HG02759 (cell line): ENCODE results near the gene NAV1.

ENCODE experiments used
- ATAC-seq: cut with Tn5 transposase; IDR thresholded peaks from one replicate; pipeline ENCODE4 v1.9.1; 2021; ENCODE audit warnings: mild to moderate bottlenecking, moderate library complexity; ENCODE audit not compliant: unreplicated experiment

Gene NAV1

GRCh38 chr1:201525193-201525778 is 13.6 kb upstream of the NAV1 start:
- no peak for ATAC-seq

- ATAC-seq, result no peak
Observed at GRCh38 chr1:201527879-201528278, 11.0 kb upstream of the NAV1 start.

GRCh38 chr1:201528631-201529252 is 10.2 kb upstream of the NAV1 start:
- ATAC-seq, result no peak

- no peak for ATAC-seq
Observed at GRCh38 chr1:201530741-201531531, 8.0 kb upstream of the NAV1 start.

GRCh38 chr1:201531551-201532425 is 7.1 kb upstream of the NAV1 start:
- ATAC-seq, result no peak

- ATAC-seq, result no peak
Observed at GRCh38 chr1:201533836-201534235, 5.1 kb upstream of the NAV1 start.

- ATAC-seq, result no peak
Observed at GRCh38 chr1:201535046-201535918, 3.6 kb upstream of the NAV1 start.

GRCh38 chr1:201535919-201536245 is 3.0 kb upstream of the NAV1 start:
- ATAC-seq, result no peak

- ATAC-seq, result no peak
Observed at GRCh38 chr1:201536558-201536957, 2.4 kb upstream of the NAV1 start.

GRCh38 chr1:201537028-201537427 is 1.9 kb upstream of the NAV1 start:
- no peak for ATAC-seq

- no peak for ATAC-seq
Observed at GRCh38 chr1:201537467-201537866, 1.5 kb upstream of the NAV1 start.

GRCh38 chr1:201537891-201538611 is 876 bp upstream of the NAV1 start:
- ATAC-seq, result no peak

- ATAC-seq, result no peak
Observed at GRCh38 chr1:201539561-201540431, 869 bp downstream of the NAV1 start.

- no peak for ATAC-seq
Observed at GRCh38 chr1:201540846-201541735, 2.2 kb downstream of the NAV1 start.

GRCh38 chr1:201542309-201543035 is 3.5 kb downstream of the NAV1 start:
- no peak for ATAC-seq

- ATAC-seq, result no peak
Observed at GRCh38 chr1:201543871-201544642, 5.1 kb downstream of the NAV1 start.
